Lung (tissue), 12 donors: ENCODE data around the gene GASK1B. TPM values are rescaled to one million over a fixed set of nuclear protein-coding genes. Genes with fewer than 3 reads are reported as not detected.

Source experiments
- ATAC-seq: fragments of 200-7000 bp; cut with Tn5 transposase; one replicate; pipeline ENCODE4 v1.9.1; 2020; ENCODE audit warnings: moderate number of reproducible peaks; ENCODE audit not compliant: insufficient read depth, low FRiP score
- DNase-seq, 3 donors: peaks; one replicate each; pipeline ENCODE4 v3.0.0-alpha.2; 2013 to 2017
- H3K27ac ChIP-seq, 2 donors: one replicate each; pipeline ENCODE4 v1.5.1; 2013; ENCODE audit warnings: mild to moderate bottlenecking in 2 of 2, moderate library complexity in 2 of 2, control low read depth in 1 of 2, inconsistent platforms in 1 of 2, low read depth in 1 of 2, low read length in 1 of 2
- H3K27me3 ChIP-seq, 3 donors: one replicate each; pipeline ENCODE4 v1.5.1; 2013; ENCODE audit warnings: low read length in 2 of 3; ENCODE audit not compliant: control insufficient read depth in 3 of 3, insufficient read depth in 3 of 3
- H3K36me3 ChIP-seq, 4 donors: one replicate each; pipeline ENCODE4 v1.5.1; 2013; ENCODE audit warnings: low read length in 4 of 4, mild to moderate bottlenecking in 1 of 4, moderate library complexity in 1 of 4; ENCODE audit not compliant: control insufficient read depth in 4 of 4, insufficient read depth in 4 of 4
- H3K4me1 ChIP-seq, 5 donors: one replicate each; pipeline ENCODE4 v1.5.1; 2013; ENCODE audit warnings: low read length in 5 of 5, mild to moderate bottlenecking in 2 of 5, moderate library complexity in 1 of 5; ENCODE audit not compliant: control insufficient read depth in 5 of 5, insufficient read depth in 5 of 5
- H3K4me3 ChIP-seq: one replicate; pipeline ENCODE4 v1.5.1; 2013; ENCODE audit warnings: mild to moderate bottlenecking, control low read depth, moderate library complexity
- H3K9ac ChIP-seq, 2 donors: one replicate each; pipeline ENCODE4 v1.5.1; 2013; ENCODE audit warnings: low read length in 2 of 2, control low read depth in 1 of 2; ENCODE audit not compliant: insufficient read depth in 1 of 2
- H3K9me3 ChIP-seq, 4 donors: one replicate each; pipeline ENCODE4 v1.5.1; 2013; ENCODE audit warnings: low read length in 3 of 4, mild to moderate bottlenecking in 1 of 4, moderate library complexity in 1 of 4; ENCODE audit not compliant: control insufficient read depth in 4 of 4, insufficient read depth in 3 of 4
- CTCF ChIP-seq: IDR thresholded peaks from 2 replicates; pipeline ENCODE4 v1.5.1; 2012; ENCODE audit warnings: mild to moderate bottlenecking; ENCODE audit errors: control extremely low read depth, extremely low read depth
- WGBS, 2 donors: extraction: QIAGEN DNeasy Blood & Tissue Kit; methylation state at CpG; one replicate each; pipeline ENCODE4 v1.1.7; 2013; 5-methylcytosine and 5-hydroxymethylcytosine counted together
- polyA plus RNA-seq, 2 donors: library from polyadenylated mRNA; stranded (reverse); fragments of 200-250 nt; gene quantifications; one replicate each; pipeline ENCODE4 v1.2.1, GENCODE V29; 2013
- total RNA-seq, 2 donors: library from RNA; depleted of rRNA in 1 of 2; stranded (reverse); fragments of >200 nt in 1 of 2; gene quantifications; one replicate each; pipeline ENCODE4 v1.2.1, GENCODE V29; 2014 to 2021
- donor health status: control.
- donor health status: control.
- donor health status: Bipolar disorder and iron deficiency.
- donor health status: healthy.
- donor health status: DM: yes; HTN: yes; CAD: no.

The GASK1B gene
- total and polyA plus RNA-seq, 4 donors, result 3.2 to 36.6 (median 30.2) TPM

GRCh38 chr4:158193171-158193749, 20.4 kb upstream of the GASK1B start:
- Histone ChIP-seq H3K36me3 (no peaks in the 10 kb centered on the region), H3K27me3 (no peaks in the 10 kb centered on the region), H3K4me1 (no peaks in the 10 kb centered on the region), H3K27ac (no peak overlapping the region), H3K9me3 (no peaks in the 10 kb centered on the region), H3K4me3 (no peak overlapping the region), H3K9ac (no peak overlapping the region)
- peak; percentile 46 for TF ChIP-seq CTCF
- peak in 2 of 3 donors; percentile 31 to 43 for DNase-seq
- WGBS, 2 donors, result 34% methylated on average over 3 of the region's 3 CpGs
- ATAC-seq, result no peak

GRCh38 chr4:158192439-158193158, 19.8 kb upstream of the GASK1B start:
- 78 to 85% methylated on average over 5 of the region's 5 CpGs for WGBS, 2 donors
- no peaks in the 10 kb centered on the region for H3K9me3 ChIP-seq
- H3K4me3 ChIP-seq, result no peak overlapping the region
- DNase-seq, result no peak
- no peak for TF ChIP-seq CTCF
- no peaks in the 10 kb centered on the region for H3K36me3 ChIP-seq
- no peak for ATAC-seq
- no peak overlapping the region for H3K27ac ChIP-seq
- H3K9ac ChIP-seq, result no peak overlapping the region
- H3K27me3 ChIP-seq, result no peaks in the 10 kb centered on the region
- no peaks in the 10 kb centered on the region for H3K4me1 ChIP-seq

GRCh38 chr4:158190718-158191117, 17.9 kb upstream of the GASK1B start:
- ATAC-seq (no peak), DNase-seq (no peak)
- Histone ChIP-seq H3K36me3 (no peaks in the 10 kb centered on the region), H3K9me3 (no peaks in the 10 kb centered on the region), H3K27ac (no peak overlapping the region), H3K27me3 (no peaks in the 10 kb centered on the region), H3K9ac (no peak overlapping the region), H3K4me3 (no peak overlapping the region), H3K4me1 (no peaks in the 10 kb centered on the region)
- WGBS, 2 donors, result 63 to 79% methylated on average over 2 of the region's 2 CpGs
- no peak for TF ChIP-seq CTCF
